HEK293 (cell line): ENCODE measurements around the gene GPX4.

Experiments used
- BCL11A ChIP-seq: fragments of 450-650 bp; formaldehyde crosslinking; IDR thresholded peaks from 2 replicates; pipeline ENCODE4 v1.5.1; 2016; ENCODE audit warnings: low read depth, missing biosample characterization, missing genetic modification characterization
- GFI1B ChIP-seq: fragments of 450-650 bp; formaldehyde crosslinking; IDR thresholded peaks from 2 replicates; pipeline ENCODE4 v1.5.1; 2016; ENCODE audit warnings: missing biosample characterization, missing genetic modification characterization
- GLIS1 ChIP-seq: fragments of 450-650 bp; formaldehyde crosslinking; IDR thresholded peaks from 2 replicates; pipeline ENCODE4 v1.5.1; 2016; ENCODE audit warnings: missing biosample characterization, missing genetic modification characterization
- HOXA7 ChIP-seq: sonication (generic); formaldehyde crosslinking; IDR thresholded peaks from 2 replicates; pipeline ENCODE4 v1.8.1; 2022; ENCODE audit warnings: missing genetic modification reagents, borderline replicate concordance
- KLF7 ChIP-seq: fragments of 450-650 bp; formaldehyde crosslinking; IDR thresholded peaks from 2 replicates; pipeline ENCODE4 v1.5.1; 2016; ENCODE audit warnings: missing biosample characterization, missing genetic modification characterization, borderline replicate concordance
- MEIS1 ChIP-seq: sonication (generic); formaldehyde crosslinking; IDR thresholded peaks from 2 replicates; pipeline ENCODE4 v1.8.1; 2022; ENCODE audit warnings: missing genetic modification reagents, mild to moderate bottlenecking, borderline replicate concordance
- PRDM1 ChIP-seq: fragments of 450-650 bp; formaldehyde crosslinking; IDR thresholded peaks from 2 replicates; pipeline ENCODE4; 2016; ENCODE audit warnings: missing biosample characterization, missing genetic modification characterization
- TCF7L2 ChIP-seq: IDR thresholded peaks from 2 replicates; pipeline ENCODE4 v1.6.1; 2011; ENCODE audit warnings: low read depth, mild to moderate bottlenecking, inconsistent platforms, low read length, moderate library complexity, borderline replicate concordance
- TRIM28 ChIP-seq: IDR thresholded peaks from 2 replicates; pipeline ENCODE4 v1.6.1; 2011; ENCODE audit warnings: low read length, control low read depth, borderline replicate concordance
- WT1 ChIP-seq: fragments of 450-650 bp; formaldehyde crosslinking; IDR thresholded peaks from 2 replicates; pipeline ENCODE4 v1.5.1; 2016; ENCODE audit warnings: missing biosample characterization, missing genetic modification characterization
- ZBTB1 ChIP-seq: fragments of 450-650 bp; formaldehyde crosslinking; IDR thresholded peaks from 2 replicates; pipeline ENCODE4 v1.5.1; 2016; ENCODE audit warnings: missing biosample characterization, missing genetic modification characterization
- ZBTB20 ChIP-seq: fragments of 450-650 bp; formaldehyde crosslinking; IDR thresholded peaks from 2 replicates; pipeline ENCODE4 v1.5.1; 2016; ENCODE audit warnings: missing biosample characterization, missing genetic modification characterization
- ZBTB7A ChIP-seq: fragments of 450-650 bp; formaldehyde crosslinking; IDR thresholded peaks from 2 replicates; pipeline ENCODE4 v1.5.1; 2016; ENCODE audit warnings: low read depth, missing biosample characterization, missing genetic modification characterization
- ZBTB8A ChIP-seq: fragments of 450-650 bp; formaldehyde crosslinking; IDR thresholded peaks from 2 replicates; pipeline ENCODE4 v1.5.1; 2016; ENCODE audit warnings: missing biosample characterization, missing genetic modification characterization
- ZNF133 ChIP-seq: fragments of 450-650 bp; formaldehyde crosslinking; IDR thresholded peaks from 2 replicates; pipeline ENCODE4 v1.5.1; 2016; ENCODE audit warnings: missing biosample characterization, missing genetic modification characterization
- ZNF155 ChIP-seq: fragments of 450-650 bp; formaldehyde crosslinking; IDR thresholded peaks from 2 replicates; pipeline ENCODE4 v1.5.1; 2016; ENCODE audit warnings: missing biosample characterization, missing genetic modification characterization
- ZNF174 ChIP-seq: fragments of 450-650 bp; formaldehyde crosslinking; IDR thresholded peaks from 2 replicates; pipeline ENCODE4 v1.5.0; 2017; ENCODE audit warnings: missing biosample characterization, mild to moderate bottlenecking, missing genetic modification characterization
- ZNF175 ChIP-seq: fragments of 450-650 bp; formaldehyde crosslinking; IDR thresholded peaks from 2 replicates; pipeline ENCODE4 v1.5.1; 2016; ENCODE audit warnings: missing biosample characterization, missing genetic modification characterization
- ZNF19 ChIP-seq: fragments of 450-650 bp; formaldehyde crosslinking; IDR thresholded peaks from 2 replicates; pipeline ENCODE4; 2016; ENCODE audit warnings: missing biosample characterization, missing genetic modification characterization, low read depth
- ZNF223 ChIP-seq: fragments of 450-650 bp; formaldehyde crosslinking; IDR thresholded peaks from 2 replicates; pipeline ENCODE4 v1.5.1; 2016; ENCODE audit warnings: missing biosample characterization, missing genetic modification characterization
- ZNF37A ChIP-seq: fragments of 450-650 bp; IDR thresholded peaks from 2 replicates; pipeline ENCODE4 v1.5.1; 2018; ENCODE audit warnings: missing biosample characterization, missing genetic modification characterization
- ZNF426 ChIP-seq: fragments of 450-650 bp; formaldehyde crosslinking; IDR thresholded peaks from 2 replicates; pipeline ENCODE4 v1.5.1; 2017; ENCODE audit warnings: missing biosample characterization, missing genetic modification characterization, mild to moderate bottlenecking, inconsistent platforms, moderate library complexity
- ZNF449 ChIP-seq: fragments of 450-650 bp; formaldehyde crosslinking; IDR thresholded peaks from 2 replicates; pipeline ENCODE4 v1.5.1; 2017; ENCODE audit warnings: missing biosample characterization, mild to moderate bottlenecking, missing genetic modification characterization, moderate library complexity
- ZNF561 ChIP-seq: fragments of 450-650 bp; IDR thresholded peaks from 2 replicates; pipeline ENCODE4 v1.5.1; 2018; ENCODE audit warnings: missing biosample characterization, missing genetic modification characterization, borderline replicate concordance
- ZNF654 ChIP-seq: fragments of 450-650 bp; formaldehyde crosslinking; IDR thresholded peaks from 2 replicates; pipeline ENCODE4 v1.5.1; 2016; ENCODE audit warnings: low read depth, missing biosample characterization, missing genetic modification characterization
- ZNF707 ChIP-seq: fragments of 450-650 bp; formaldehyde crosslinking; IDR thresholded peaks from 2 replicates; pipeline ENCODE4 v1.5.1; 2016; ENCODE audit warnings: missing biosample characterization, missing genetic modification characterization
- ZNF76 ChIP-seq: fragments of 450-650 bp; formaldehyde crosslinking; IDR thresholded peaks from 2 replicates; pipeline ENCODE4; 2016; ENCODE audit warnings: low read depth, missing biosample characterization, missing genetic modification characterization, borderline replicate concordance
- ZNF785 ChIP-seq: fragments of 450-650 bp; formaldehyde crosslinking; IDR thresholded peaks from 2 replicates; pipeline ENCODE4 v1.5.1; 2016; ENCODE audit warnings: missing biosample characterization, missing genetic modification characterization
- ZNF792 ChIP-seq: fragments of 450-650 bp; formaldehyde crosslinking; IDR thresholded peaks from 2 replicates; pipeline ENCODE4 v1.5.1; 2016; ENCODE audit warnings: missing biosample characterization, missing genetic modification characterization
- ZSCAN30 ChIP-seq: fragments of 450-650 bp; IDR thresholded peaks from 2 replicates; pipeline ENCODE4 v1.5.1; 2018; ENCODE audit warnings: missing biosample characterization, mild to moderate bottlenecking, missing genetic modification characterization, moderate library complexity
- TF ChIP-seq, protein P1 (sequence below): IDR thresholded peaks from 2 replicates; pipeline ENCODE4 v1.6.1; 2011; ENCODE audit warnings: mild to moderate bottlenecking, low read depth, low read length, borderline replicate concordance
- TF ChIP-seq, protein P2 (sequence below): fragments of 450-650 bp; formaldehyde crosslinking; IDR thresholded peaks from 2 replicates; pipeline ENCODE4 v1.5.1; 2016; ENCODE audit warnings: missing biosample characterization, missing genetic modification characterization
- TF ChIP-seq, protein P3 (sequence below): fragments of 450-650 bp; formaldehyde crosslinking; IDR thresholded peaks from 2 replicates; pipeline ENCODE4 v1.5.1; 2016; ENCODE audit warnings: missing biosample characterization, missing genetic modification characterization, low read depth

GPX4 gene

GRCh38 chr19:1064661-1065605 lies 38.9 kb upstream of the GPX4 start (continued):
- TF ChIP-seq BCL11A (no peak), ZNF785 (tag by site-specific recombination) (no peak), ZSCAN30 (tag by site-specific recombination) (peak; percentile 57; the same call in 1 of the 2 replicates), GFI1B (tag by site-specific recombination) (no peak), ZNF174 (no peak), ZNF426 (no peak), ZNF175 (no peak), TCF7L2 (no peak), TRIM28 (no peak), ZNF19 (tag by site-specific recombination) (no peak), ZNF37A (tag by site-specific recombination) (no peak), ZNF133 (tag by site-specific recombination) (no peak), KLF7 (0 out of 2 replicates have a peak, but pooled peaks have one; percentile 29), GLIS1 (no peak; the same call in 1 of the 2 replicates), ZNF792 (tag by site-specific recombination) (no peak), ZNF449 (tag by site-specific recombination) (0 out of 2 replicates have a peak, but pooled peaks have one; percentile 15), ZBTB7A (tag by site-specific recombination) (no peak; the same call in 1 of the 2 replicates), ZNF561 (tag by site-specific recombination) (peak; percentile 68; the same call in 1 of the 2 replicates), ZNF707 (tag by site-specific recombination) (no peak), HOXA7 (CRISPR knock-in tag) (no peak), WT1 (tag by site-specific recombination) (no peak), ZNF76 (no peak), ZBTB20 (tag by site-specific recombination) (no peak; the same call in none of the 2 replicates), MEIS1 (no peak), ZBTB1 (no peak), ZNF654 (tag by site-specific recombination) (no peak), PRDM1 (tag by site-specific recombination) (no peak), ZBTB8A (tag by site-specific recombination) (peak; percentile 81), ZNF155 (tag by site-specific recombination) (no peak), ZNF223 (tag by site-specific recombination) (no peak)
- TF ChIP-seq, protein P1, sequence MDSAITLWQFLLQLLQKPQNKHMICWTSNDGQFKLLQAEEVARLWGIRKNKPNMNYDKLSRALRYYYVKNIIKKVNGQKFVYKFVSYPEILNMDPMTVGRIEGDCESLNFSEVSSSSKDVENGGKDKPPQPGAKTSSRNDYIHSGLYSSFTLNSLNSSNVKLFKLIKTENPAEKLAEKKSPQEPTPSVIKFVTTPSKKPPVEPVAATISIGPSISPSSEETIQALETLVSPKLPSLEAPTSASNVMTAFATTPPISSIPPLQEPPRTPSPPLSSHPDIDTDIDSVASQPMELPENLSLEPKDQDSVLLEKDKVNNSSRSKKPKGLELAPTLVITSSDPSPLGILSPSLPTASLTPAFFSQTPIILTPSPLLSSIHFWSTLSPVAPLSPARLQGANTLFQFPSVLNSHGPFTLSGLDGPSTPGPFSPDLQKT, result no peak
- TF ChIP-seq, protein P2, sequence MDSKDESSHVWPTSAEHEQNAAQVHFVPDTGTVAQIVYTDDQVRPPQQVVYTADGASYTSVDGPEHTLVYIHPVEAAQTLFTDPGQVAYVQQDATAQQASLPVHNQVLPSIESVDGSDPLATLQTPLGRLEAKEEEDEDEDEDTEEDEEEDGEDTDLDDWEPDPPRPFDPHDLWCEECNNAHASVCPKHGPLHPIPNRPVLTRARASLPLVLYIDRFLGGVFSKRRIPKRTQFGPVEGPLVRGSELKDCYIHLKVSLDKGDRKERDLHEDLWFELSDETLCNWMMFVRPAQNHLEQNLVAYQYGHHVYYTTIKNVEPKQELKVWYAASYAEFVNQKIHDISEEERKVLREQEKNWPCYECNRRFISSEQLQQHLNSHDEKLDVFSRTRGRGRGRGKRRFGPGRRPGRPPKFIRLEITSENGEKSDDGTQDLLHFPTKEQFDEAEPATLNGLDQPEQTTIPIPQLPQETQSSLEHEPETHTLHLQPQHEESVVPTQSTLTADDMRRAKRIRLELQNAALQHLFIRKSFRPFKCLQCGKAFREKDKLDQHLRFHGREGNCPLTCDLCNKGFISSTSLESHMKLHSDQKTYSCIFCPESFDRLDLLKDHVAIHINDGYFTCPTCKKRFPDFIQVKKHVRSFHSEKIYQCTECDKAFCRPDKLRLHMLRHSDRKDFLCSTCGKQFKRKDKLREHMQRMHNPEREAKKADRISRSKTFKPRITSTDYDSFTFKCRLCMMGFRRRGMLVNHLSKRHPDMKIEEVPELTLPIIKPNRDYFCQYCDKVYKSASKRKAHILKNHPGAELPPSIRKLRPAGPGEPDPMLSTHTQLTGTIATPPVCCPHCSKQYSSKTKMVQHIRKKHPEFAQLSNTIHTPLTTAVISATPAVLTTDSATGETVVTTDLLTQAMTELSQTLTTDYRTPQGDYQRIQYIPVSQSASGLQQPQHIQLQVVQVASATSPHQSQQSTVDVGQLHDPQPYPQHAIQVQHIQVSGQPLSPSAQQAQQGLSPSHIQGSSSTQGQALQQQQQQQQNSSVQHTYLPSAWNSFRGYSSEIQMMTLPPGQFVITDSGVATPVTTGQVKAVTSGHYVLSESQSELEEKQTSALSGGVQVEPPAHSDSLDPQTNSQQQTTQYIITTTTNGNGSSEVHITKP, result peak; percentile 33
- TF ChIP-seq, protein P3, sequence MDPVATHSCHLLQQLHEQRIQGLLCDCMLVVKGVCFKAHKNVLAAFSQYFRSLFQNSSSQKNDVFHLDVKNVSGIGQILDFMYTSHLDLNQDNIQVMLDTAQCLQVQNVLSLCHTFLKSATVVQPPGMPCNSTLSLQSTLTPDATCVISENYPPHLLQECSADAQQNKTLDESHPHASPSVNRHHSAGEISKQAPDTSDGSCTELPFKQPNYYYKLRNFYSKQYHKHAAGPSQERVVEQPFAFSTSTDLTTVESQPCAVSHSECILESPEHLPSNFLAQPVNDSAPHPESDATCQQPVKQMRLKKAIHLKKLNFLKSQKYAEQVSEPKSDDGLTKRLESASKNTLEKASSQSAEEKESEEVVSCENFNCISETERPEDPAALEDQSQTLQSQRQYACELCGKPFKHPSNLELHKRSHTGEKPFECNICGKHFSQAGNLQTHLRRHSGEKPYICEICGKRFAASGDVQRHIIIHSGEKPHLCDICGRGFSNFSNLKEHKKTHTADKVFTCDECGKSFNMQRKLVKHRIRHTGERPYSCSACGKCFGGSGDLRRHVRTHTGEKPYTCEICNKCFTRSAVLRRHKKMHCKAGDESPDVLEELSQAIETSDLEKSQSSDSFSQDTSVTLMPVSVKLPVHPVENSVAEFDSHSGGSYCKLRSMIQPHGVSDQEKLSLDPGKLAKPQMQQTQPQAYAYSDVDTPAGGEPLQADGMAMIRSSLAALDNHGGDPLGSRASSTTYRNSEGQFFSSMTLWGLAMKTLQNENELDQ (tag by site-specific recombination), result no peak
